LNCaP clone FGC (cell line): ENCODE data around the gene ZP2.

Experiments
- DNase-seq: peaks from one replicate; pipeline ENCODE4 v3.0.0-alpha.2; 2011; ENCODE audit warnings: low read depth
- H3K4me3 ChIP-seq: 2 replicates; pipeline ENCODE4 v1.5.1; 2011; ENCODE audit warnings: mild to moderate bottlenecking, low read depth, low read length, control low read depth
- CTCF ChIP-seq: IDR thresholded peaks from 2 replicates; pipeline ENCODE4 v1.5.1; 2012; ENCODE audit warnings: mild to moderate bottlenecking; ENCODE audit not compliant: control insufficient read depth, insufficient read depth; ENCODE audit errors: extremely low read depth

The ZP2 gene

DNA sequence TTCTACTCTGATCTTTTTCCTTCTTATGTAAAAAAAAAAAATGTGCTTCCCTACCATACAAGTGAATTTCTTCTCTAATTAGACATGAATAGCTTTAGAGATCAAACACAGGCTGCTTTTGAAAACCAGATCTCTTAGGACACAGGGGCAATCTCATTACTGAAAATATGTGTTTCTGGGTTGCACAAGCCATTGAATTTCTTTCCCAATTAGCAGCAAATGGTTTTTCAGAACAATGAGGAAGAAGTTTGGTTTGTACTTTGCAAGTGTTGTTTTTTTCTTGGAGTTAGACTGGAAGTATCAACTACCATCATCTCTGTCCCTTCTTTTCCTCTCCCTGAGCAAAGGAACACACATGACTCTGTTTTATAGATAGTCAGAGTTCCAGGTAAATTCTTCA is 16.5 kb upstream of the ZP2 start:
- DNase-seq, result no peak
- TF ChIP-seq CTCF, result no peak
- no peak overlapping the region for H3K4me3 ChIP-seq

DNA sequence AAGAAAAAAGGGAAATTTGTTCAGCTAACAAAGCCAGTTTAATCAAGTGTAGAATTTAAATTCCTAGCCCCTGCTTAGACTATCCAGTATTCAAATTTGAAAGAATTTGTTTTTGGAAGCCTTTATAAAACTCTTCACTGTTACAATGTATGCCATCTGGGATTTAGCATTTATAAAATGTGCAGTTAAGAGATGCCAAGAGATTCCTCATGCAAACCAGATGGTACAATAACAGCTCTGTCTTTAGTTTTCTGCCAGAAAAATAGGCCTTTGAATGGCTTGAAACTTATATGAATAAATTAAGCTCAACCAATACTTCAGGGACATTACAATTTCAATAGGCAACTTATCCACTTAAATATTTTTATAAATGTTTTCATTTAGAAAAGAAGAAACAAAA is 15.4 kb upstream of the ZP2 start:
- DNase-seq, result no peak
- no peak overlapping the region for H3K4me3 ChIP-seq
- TF ChIP-seq CTCF, result no peak

DNA sequence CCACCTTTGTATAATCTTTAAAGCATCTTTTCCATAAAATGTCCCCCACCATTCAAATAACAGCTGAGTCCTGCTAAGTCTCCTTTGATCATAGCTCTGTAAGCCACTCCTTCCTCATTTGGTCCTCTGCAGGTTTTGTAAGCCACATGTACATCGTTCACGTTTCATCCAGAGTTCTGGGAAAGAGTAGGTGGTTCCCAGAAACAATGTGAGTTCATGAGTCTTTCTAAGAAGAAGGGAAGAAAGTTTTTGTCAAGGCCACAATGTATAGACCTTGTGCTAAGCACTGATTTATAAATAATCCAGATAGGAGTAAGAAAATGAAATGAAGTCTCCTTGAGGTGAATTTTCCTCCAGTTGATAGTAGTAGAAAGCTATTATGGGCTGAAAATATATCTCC is 13.4 kb upstream of the ZP2 start:
- no peak for TF ChIP-seq CTCF
- no peak overlapping the region for H3K4me3 ChIP-seq
- DNase-seq, result no peak

DNA sequence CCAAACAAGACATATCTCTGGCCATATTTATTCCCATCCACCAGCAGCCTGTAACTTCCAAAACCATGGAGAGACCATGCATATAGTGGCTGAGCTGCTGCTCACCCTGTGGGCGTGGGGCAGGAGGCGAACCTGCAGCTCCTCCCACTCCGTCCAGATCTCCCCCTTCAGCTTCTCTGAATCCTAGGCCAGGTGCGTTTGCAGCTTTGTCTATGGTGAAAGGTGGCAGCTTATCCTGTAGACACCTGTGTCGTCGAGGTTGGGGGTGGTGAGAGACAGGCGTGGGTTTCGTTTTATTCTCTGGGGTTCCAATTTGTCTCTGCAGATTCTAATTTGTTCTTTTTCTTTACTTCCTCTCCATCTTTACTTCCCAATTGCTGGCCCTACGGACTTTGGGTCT is 12.4 kb upstream of the ZP2 start:
- no peak for TF ChIP-seq CTCF

GRCh38 chr16:21222495-21223337 is 11.3 kb upstream of the ZP2 start:
- no peak for DNase-seq

More for the DNA sequence above, 12.4 kb upstream of the ZP2 start:
- no peak for DNase-seq
- no peak overlapping the region for H3K4me3 ChIP-seq

DNA sequence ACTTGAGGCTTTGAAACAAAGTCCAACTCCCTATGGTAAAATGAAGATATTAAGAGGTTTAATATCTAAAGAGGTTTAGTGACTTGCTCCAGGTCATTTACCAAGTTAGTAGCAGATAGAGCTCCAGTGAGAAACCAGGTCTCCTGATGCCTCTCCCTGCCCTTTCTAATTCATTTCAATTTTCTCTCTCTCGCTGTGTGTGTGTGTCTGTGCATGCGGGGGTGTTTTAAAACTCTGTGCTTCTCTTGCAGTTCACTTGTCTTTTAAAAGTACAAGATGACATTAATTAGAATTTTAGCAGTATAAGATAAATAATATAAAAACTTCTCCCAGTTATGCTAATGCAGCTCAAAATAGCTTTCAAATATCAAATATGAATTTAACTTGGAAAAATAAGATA is 8.2 kb upstream of the ZP2 start:
- TF ChIP-seq CTCF, result no peak
- H3K4me3 ChIP-seq, result no peak overlapping the region
- DNase-seq, result no peak

More at GRCh38 chr16:21222495-21223337, 11.3 kb upstream of the ZP2 start:
- TF ChIP-seq CTCF, result no peak
- H3K4me3 ChIP-seq, result no peak overlapping the region

DNA sequence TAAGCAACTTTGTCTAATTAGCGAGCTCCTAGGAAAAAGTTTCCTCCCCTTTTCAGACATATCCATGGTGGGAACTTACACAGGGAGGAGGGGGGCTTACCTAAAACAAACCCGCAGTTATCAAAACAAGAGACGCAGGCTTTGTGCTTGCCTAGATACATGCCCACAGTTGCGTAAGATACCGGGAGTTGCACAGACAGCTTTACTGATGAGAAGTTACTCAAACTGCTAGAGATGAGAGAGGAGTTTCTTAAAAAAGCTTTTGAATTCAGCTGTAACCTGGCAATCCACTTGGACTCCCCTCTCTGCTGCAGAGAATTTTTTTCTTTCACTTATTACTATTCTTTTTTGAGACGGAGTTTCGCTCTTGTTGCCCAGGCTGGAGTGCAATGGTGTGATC is 6.8 kb upstream of the ZP2 start:
- no peak for TF ChIP-seq CTCF
- no peak overlapping the region for H3K4me3 ChIP-seq
- no peak for DNase-seq
